ENCODE data around the gene CTBP2. TPM values are rescaled to one million over a fixed set of nuclear protein-coding genes. Genes with fewer than 3 reads are reported as not detected.

CTBP2 gene
- total RNA-seq, 6 experiments from 2014 or later: 70.6 to 86.9 (median 78.8) TPM

GRCh38 chr10:125006188-125006680, 154.1 kb downstream of the CTBP2 start:
- peaks cover 11% of the 10 kb centered on the region; the same call in 1 of the 2 replicates for H3K36me3 Mint-ChIP-seq (ENCODE audit: low read depth)
- DNase-seq: no peak
- H3K4me1 Mint-ChIP-seq (ENCODE audit: low read depth): peaks cover 36% of the 10 kb centered on the region
- no peak overlapping the region for H3K4me3 Mint-ChIP-seq
- no peaks in the 10 kb centered on the region for H3K9me3 Mint-ChIP-seq
- TF ChIP-seq, protein P1, sequence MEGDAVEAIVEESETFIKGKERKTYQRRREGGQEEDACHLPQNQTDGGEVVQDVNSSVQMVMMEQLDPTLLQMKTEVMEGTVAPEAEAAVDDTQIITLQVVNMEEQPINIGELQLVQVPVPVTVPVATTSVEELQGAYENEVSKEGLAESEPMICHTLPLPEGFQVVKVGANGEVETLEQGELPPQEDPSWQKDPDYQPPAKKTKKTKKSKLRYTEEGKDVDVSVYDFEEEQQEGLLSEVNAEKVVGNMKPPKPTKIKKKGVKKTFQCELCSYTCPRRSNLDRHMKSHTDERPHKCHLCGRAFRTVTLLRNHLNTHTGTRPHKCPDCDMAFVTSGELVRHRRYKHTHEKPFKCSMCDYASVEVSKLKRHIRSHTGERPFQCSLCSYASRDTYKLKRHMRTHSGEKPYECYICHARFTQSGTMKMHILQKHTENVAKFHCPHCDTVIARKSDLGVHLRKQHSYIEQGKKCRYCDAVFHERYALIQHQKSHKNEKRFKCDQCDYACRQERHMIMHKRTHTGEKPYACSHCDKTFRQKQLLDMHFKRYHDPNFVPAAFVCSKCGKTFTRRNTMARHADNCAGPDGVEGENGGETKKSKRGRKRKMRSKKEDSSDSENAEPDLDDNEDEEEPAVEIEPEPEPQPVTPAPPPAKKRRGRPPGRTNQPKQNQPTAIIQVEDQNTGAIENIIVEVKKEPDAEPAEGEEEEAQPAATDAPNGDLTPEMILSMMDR (IDR thresholded peaks at IDR 0.05): no peak
- H3K27ac Mint-ChIP-seq: peak overlapping the region; percentile 76
- H3K27me3 Mint-ChIP-seq (ENCODE audit: insufficient read depth): peaks cover 1% of the 10 kb centered on the region; the same call in 1 of the 2 replicates

- H3K4me1 Mint-ChIP-seq (ENCODE audit: low read depth): peaks cover 40% of the 10 kb centered on the region
- H3K9me3 Mint-ChIP-seq: no peaks in the 10 kb centered on the region
- peaks cover 7% of the 10 kb centered on the region; the same call in 1 of the 2 replicates for H3K27me3 Mint-ChIP-seq (ENCODE audit: insufficient read depth)
- no peak for DNase-seq
- no peak overlapping the region for H3K4me3 Mint-ChIP-seq
- TF ChIP-seq, protein P1 (IDR thresholded peaks at IDR 0.05): no peak
- no peak overlapping the region for H3K27ac Mint-ChIP-seq
- H3K36me3 Mint-ChIP-seq (ENCODE audit: low read depth): peaks cover 11% of the 10 kb centered on the region; the same call in 1 of the 2 replicates
Observed at GRCh38 chr10:125005312-125006187, 154.8 kb downstream of the CTBP2 start.

GRCh38 chr10:125004571-125005311, 155.6 kb downstream of the CTBP2 start:
- TF ChIP-seq, protein P1 (IDR thresholded peaks at IDR 0.05): no peak
- no peak for DNase-seq
- Mint-ChIP-seq H3K36me3 (ENCODE audit: low read depth) (peaks cover 13% of the 10 kb centered on the region; the same call in 1 of the 2 replicates), H3K27ac (no peak overlapping the region; the same call in 1 of the 2 replicates), H3K27me3 (ENCODE audit: insufficient read depth) (peaks cover 10% of the 10 kb centered on the region; the same call in 1 of the 2 replicates), H3K4me3 (no peak overlapping the region), H3K9me3 (no peaks in the 10 kb centered on the region), H3K4me1 (ENCODE audit: low read depth) (peaks cover 45% of the 10 kb centered on the region)

DNA sequence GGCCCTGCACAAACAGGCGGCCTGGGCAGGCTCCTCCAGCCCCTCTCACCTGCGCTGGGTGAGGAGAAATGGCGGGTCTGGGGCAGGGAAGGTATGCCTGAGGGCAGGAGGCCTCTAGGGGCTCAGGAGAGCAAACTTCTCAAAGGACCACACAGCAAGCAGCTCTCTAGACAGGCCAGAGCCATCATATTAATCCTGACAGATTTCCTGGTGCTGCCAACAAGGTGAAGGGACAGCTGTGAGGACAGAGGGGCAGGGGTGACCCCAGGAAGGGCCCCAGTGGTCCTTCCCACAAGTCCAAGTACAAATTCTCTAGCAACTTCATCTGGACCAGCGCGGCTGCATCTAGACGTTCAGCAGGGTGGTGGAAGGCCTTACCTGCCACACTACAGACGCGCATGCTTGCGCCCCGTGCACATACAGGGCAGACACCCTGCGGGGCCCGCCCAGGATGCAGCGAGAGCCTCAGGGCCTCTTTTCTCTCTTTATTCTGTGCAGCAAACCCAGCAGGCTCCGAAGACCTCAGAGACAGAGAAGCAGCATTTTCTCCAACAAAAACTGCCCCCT, 156.4 kb downstream of the CTBP2 start:
- Mint-ChIP-seq H3K36me3 (ENCODE audit: low read depth) (peaks cover 13% of the 10 kb centered on the region; the same call in 1 of the 2 replicates), H3K27ac (no peak overlapping the region; the same call in 1 of the 2 replicates), H3K4me3 (no peak overlapping the region), H3K9me3 (no peaks in the 10 kb centered on the region), H3K27me3 (ENCODE audit: insufficient read depth) (peaks cover 10% of the 10 kb centered on the region; the same call in 1 of the 2 replicates), H3K4me1 (ENCODE audit: low read depth) (peaks cover 48% of the 10 kb centered on the region)
- no peak for DNase-seq
- TF ChIP-seq, protein P1 (IDR thresholded peaks at IDR 0.05): no peak
